ENCODE data around the gene MMP20.

- no peak for TF ChIP-seq POLR2A (IDR thresholded peaks at IDR 0.05; ENCODE audit: extremely low read depth, insufficient read length)
- no peak for TF ChIP-seq CTCF (IDR thresholded peaks at IDR 0.05; ENCODE audit: low read depth, low read length)
- TF ChIP-seq MAX (IDR thresholded peaks at IDR 0.05; ENCODE audit: low read depth, low read length) = no peak
- no peak for TF ChIP-seq MYC (IDR thresholded peaks at IDR 0.05; ENCODE audit: low read depth, low read length)
Measured at GRCh38 chr11:102580185-102580951, 44.8 kb downstream of the MMP20 start.

All from NB4 (cell line).